ENCODE results near the gene CASP8.

Gene CASP8

DNA sequence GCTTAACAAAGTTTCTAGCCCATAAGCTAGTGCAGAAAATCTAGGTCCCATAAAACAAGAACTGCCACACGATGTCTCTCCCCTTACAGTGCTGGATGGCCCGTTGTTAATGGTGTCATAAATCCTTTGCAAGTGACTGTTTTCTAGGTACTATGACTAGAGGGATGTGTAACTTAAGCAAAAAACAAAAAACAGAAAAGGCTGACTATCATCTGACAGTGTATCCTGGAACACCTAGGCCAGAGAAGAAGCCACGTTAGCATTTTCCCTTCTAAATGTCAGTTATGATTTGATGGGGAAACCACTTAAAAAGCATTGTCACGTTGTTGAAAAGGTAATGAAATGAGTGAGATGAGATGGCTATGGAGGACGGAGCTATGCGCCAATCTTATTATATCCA lies 2.4 kb downstream of the CASP8 start:
- no peak for ATAC-seq
- TF ChIP-seq ZFP3 (CRISPR knock-in tag; IDR thresholded peaks at IDR 0.05) (no peak), PPARA (CRISPR knock-in tag; IDR thresholded peaks at IDR 0.05; ENCODE audit: borderline replicate concordance) (no peak), SNAI2 (CRISPR knock-in tag; IDR thresholded peaks at IDR 0.05) (no peak), RARB (CRISPR knock-in tag; IDR thresholded peaks at IDR 0.05) (no peak), CSRNP3 (CRISPR knock-in tag; IDR thresholded peaks at IDR 0.05) (no peak), OSR1 (CRISPR knock-in tag; IDR thresholded peaks at IDR 0.05) (no peak), ISL1 (CRISPR knock-in tag; IDR thresholded peaks at IDR 0.05) (no peak), TOX (CRISPR knock-in tag; IDR thresholded peaks at IDR 0.05; ENCODE audit: borderline replicate concordance) (no peak), ZNF70 (CRISPR knock-in tag; IDR thresholded peaks at IDR 0.05) (no peak), TSHZ2 (CRISPR knock-in tag; IDR thresholded peaks at IDR 0.05) (no peak), ZC3H10 (CRISPR knock-in tag; IDR thresholded peaks at IDR 0.05) (no peak)

GRCh38 chr2:201263779-201264178 lies 3.4 kb downstream of the CASP8 start:
- no peak for ATAC-seq
- TF ChIP-seq BACH2 (CRISPR knock-in tag; IDR thresholded peaks at IDR 0.05; ENCODE audit: borderline replicate concordance) (no peak), TCF4 (CRISPR knock-in tag; IDR thresholded peaks at IDR 0.05; ENCODE audit: borderline replicate concordance) (no peak), CSRNP3 (CRISPR knock-in tag; IDR thresholded peaks at IDR 0.05) (no peak), ARNTL (CRISPR knock-in tag; IDR thresholded peaks at IDR 0.05; ENCODE audit: borderline replicate concordance, low read depth) (no peak), RARB (CRISPR knock-in tag; IDR thresholded peaks at IDR 0.05) (no peak)
- TF ChIP-seq, protein P1, sequence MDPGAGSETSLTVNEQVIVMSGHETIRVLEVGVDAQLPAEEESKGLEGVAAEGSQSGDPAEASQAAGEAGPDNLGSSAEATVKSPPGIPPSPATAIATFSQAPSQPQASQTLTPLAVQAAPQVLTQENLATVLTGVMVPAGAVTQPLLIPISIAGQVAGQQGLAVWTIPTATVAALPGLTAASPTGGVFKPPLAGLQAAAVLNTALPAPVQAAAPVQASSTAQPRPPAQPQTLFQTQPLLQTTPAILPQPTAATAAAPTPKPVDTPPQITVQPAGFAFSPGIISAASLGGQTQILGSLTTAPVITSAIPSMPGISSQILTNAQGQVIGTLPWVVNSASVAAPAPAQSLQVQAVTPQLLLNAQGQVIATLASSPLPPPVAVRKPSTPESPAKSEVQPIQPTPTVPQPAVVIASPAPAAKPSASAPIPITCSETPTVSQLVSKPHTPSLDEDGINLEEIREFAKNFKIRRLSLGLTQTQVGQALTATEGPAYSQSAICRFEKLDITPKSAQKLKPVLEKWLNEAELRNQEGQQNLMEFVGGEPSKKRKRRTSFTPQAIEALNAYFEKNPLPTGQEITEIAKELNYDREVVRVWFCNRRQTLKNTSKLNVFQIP (CRISPR knock-in tag; IDR thresholded peaks at IDR 0.05; ENCODE audit: borderline replicate concordance, low read depth) = no peak

DNA sequence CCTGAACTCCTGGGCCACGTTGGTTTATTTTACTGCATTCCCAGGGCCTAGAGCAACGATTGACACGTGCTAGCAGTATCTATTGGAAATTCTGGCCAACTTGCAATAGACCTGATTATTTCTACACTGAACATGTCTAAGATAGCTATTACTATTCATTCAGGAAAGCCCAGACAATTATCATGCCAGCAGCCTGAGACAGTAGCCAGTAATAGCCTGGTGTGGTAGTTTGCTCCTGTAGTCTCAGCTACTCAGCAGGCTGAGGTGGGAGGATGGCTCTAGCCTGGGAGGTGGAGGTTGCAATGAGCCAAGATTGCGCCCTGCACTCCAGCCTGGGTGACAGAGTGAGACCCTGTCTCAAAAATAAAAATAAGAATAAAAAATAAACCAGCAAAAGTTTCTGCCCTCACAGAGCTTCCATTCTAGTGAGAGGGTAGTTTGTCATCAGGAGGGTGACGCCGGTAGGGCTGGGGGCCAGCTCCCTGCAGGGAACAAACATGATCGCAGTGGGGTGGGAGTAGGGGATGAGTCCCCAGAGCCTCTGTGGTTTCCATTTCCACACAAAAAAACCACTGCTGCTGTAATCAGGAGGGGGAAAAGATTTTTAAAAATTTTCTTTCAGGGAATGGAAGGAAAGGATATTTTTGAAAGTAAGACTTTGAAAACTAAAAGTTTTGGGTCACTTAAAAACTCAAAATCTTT lies 4.3 kb downstream of the CASP8 start:
- ATAC-seq = no peak
- TF ChIP-seq OSR1 (CRISPR knock-in tag; IDR thresholded peaks at IDR 0.05) (no peak), GLIS3 (CRISPR knock-in tag; IDR thresholded peaks at IDR 0.05) (no peak)

DNA sequence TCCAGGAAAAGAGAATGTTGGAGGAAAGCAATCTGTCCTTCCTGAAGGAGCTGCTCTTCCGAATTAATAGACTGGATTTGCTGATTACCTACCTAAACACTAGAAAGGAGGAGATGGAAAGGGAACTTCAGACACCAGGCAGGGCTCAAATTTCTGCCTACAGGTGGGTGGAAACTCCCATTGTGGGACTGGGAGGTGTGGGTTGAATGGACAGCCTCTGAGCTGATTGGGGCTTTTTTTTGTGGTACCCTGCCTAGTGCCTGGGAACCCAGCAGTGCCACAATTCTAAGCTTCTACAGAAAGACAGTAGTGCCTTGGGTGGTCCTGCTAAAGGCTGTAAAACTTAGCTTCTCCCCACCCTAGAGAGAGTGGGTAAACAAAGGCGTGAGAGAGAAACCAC lies 6.3 kb downstream of the CASP8 start:
- no peak for ATAC-seq
- TF ChIP-seq ZNF8 (CRISPR knock-in tag; IDR thresholded peaks at IDR 0.05) (no peak), GLIS3 (CRISPR knock-in tag; IDR thresholded peaks at IDR 0.05) (no peak), CSRNP3 (CRISPR knock-in tag; IDR thresholded peaks at IDR 0.05) (no peak), RARB (CRISPR knock-in tag; IDR thresholded peaks at IDR 0.05) (no peak), CREB5 (CRISPR knock-in tag; IDR thresholded peaks at IDR 0.05; ENCODE audit: low read depth) (no peak), PPARA (CRISPR knock-in tag; IDR thresholded peaks at IDR 0.05; ENCODE audit: borderline replicate concordance) (no peak), ZNF70 (CRISPR knock-in tag; IDR thresholded peaks at IDR 0.05) (no peak), ZC3H10 (CRISPR knock-in tag; IDR thresholded peaks at IDR 0.05) (no peak)
- TF ChIP-seq, protein P1 (CRISPR knock-in tag; IDR thresholded peaks at IDR 0.05; ENCODE audit: borderline replicate concordance, low read depth) = no peak
- TF ChIP-seq, protein P2, sequence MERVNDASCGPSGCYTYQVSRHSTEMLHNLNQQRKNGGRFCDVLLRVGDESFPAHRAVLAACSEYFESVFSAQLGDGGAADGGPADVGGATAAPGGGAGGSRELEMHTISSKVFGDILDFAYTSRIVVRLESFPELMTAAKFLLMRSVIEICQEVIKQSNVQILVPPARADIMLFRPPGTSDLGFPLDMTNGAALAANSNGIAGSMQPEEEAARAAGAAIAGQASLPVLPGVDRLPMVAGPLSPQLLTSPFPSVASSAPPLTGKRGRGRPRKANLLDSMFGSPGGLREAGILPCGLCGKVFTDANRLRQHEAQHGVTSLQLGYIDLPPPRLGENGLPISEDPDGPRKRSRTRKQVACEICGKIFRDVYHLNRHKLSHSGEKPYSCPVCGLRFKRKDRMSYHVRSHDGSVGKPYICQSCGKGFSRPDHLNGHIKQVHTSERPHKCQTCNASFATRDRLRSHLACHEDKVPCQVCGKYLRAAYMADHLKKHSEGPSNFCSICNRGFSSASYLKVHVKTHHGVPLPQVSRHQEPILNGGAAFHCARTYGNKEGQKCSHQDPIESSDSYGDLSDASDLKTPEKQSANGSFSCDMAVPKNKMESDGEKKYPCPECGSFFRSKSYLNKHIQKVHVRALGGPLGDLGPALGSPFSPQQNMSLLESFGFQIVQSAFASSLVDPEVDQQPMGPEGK (CRISPR knock-in tag; IDR thresholded peaks at IDR 0.05; ENCODE audit: borderline replicate concordance) = no peak
